ENCODE results near the gene PRDM7.

- TF ChIP-seq CTCF (IDR thresholded peaks at IDR 0.05) (no peak), POLR2AphosphoS5 (IDR thresholded peaks at IDR 0.05) (no peak), POLR2A (IDR thresholded peaks at IDR 0.05) (no peak), EP300 (IDR thresholded peaks at IDR 0.05) (no peak)
These were observed 4.6 kb downstream of the PRDM7 start for GRCh38 chr16:90072442-90073105.
